ENCODE data around the gene PRDM16. TPM values are rescaled to one million over a fixed set of nuclear protein-coding genes. Genes with fewer than 3 reads are reported as not detected.

PRDM16 gene
- total RNA-seq, 2 experiments from 2014 or later: 0.05 to 0.20 TPM

GRCh38 chr1:3450983-3451382 is 382.0 kb downstream of the PRDM16 start:
- peaks cover 7% of the 10 kb centered on the region for H3K27me3 Mint-ChIP-seq (ENCODE audit: low read depth)
- peaks cover 7% of the 10 kb centered on the region for H3K9me3 Mint-ChIP-seq
- intact Hi-C loops (cut with micrococcal nuclease): no loop called here
- CTCF ChIA-PET: no interaction called here
- no peak overlapping the region for H3K27ac Mint-ChIP-seq
- H3K36me3 Mint-ChIP-seq (ENCODE audit: low read depth): no peaks in the 10 kb centered on the region
- H3K4me1 Mint-ChIP-seq (ENCODE audit: low read depth): peaks cover 2% of the 10 kb centered on the region
- DNase-seq: no peak
- no peak overlapping the region for H3K4me3 Mint-ChIP-seq

DNA sequence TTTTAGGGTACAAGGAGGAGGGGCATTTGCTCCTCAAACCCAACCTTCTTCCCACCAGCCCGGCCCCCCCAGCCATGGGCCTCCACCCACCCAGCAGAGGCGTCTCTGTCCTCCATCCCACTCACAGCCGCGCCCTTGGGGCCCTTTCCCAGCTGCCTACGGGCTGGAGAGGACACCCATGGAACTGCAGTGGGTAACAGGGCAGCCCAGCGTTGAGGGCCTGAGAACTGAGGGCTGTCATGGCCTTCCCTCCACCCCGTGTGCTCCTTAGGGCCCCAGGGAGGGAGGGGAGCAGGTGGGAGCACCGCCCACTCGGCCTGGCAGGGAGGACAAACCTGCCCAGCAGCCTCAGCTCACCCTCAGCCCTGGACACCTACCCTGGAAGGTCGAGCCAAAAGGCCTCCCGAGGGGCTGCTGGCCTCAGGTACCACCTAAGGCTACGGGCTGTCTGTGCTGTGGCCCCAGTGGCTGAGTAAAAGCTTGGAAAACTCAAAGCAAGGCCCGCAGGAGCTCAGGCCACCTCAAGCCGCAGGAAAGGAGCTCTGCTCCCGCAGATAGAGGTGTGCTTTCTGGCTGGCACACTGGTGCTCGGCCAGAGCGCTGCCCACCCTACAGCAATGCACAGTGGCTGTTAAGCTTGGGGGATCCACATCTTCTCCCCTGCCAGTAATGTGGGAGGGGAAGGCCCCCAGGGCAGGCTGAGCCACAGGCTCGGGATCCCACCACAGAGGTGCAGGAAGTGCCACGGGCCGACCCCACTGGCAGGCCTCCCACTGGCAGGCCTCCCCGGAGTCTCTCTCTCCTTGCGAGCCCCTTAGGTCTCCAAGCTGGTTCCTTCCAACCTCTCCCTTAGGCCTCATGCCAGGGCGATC is 383.2 kb downstream of the PRDM16 start:
- no peak overlapping the region for H3K4me3 Mint-ChIP-seq
- intact Hi-C loops (cut with micrococcal nuclease): loop anchor here (2.0 kb wide), 1 partner anchor 273 kb away; no protein-coding TSS in a partner anchor

GRCh38 chr1:3452866-3453175 is 383.8 kb downstream of the PRDM16 start:
- CTCF ChIA-PET: interaction anchor here (0.6 to 2.5 kb wide), 16 partner anchors 10 to 274 kb away, joined by 3 to 27 read pairs (median 4); partner anchors contain the start of gene WRAP73

More for the DNA sequence above, 383.2 kb downstream of the PRDM16 start:
- Mint-ChIP-seq H3K4me1 (ENCODE audit: low read depth) (peaks cover 2% of the 10 kb centered on the region), H3K27me3 (ENCODE audit: low read depth) (peaks cover 7% of the 10 kb centered on the region), H3K9me3 (peaks cover 7% of the 10 kb centered on the region), H3K27ac (no peak overlapping the region), H3K36me3 (ENCODE audit: low read depth) (no peaks in the 10 kb centered on the region)
- DNase-seq: no peak
- CTCF ChIA-PET: interaction anchor here (0.6 to 2.5 kb wide), 16 partner anchors 11 to 275 kb away, joined by 3 to 27 read pairs (median 4); partner anchors contain the start of gene WRAP73

DNA sequence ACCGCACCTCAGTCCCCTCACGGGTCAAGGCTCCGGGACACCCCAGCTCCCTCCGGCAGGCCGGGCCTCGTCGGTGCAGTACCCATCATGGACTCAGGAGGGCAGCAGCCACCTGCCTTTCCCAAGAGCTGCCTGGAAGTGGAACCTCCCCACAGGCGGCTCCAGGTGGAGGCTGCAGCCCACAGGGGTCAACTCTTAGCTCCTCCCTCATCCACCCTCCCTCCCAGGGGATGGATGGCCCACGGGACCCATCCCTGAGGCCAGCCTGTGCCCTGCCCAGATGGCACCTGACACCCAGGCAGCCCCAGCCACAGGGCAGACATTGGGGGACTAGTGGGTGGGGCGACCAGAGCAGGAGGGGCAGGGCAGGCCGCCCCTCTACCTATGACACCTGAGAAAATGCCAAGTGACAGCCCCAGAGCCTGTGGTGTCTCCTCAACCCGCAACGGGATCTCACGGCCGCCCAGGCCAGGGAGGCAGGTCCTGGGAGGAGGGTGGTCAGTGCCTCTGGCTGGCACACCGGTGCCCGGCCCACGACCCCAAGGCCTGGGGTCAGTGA is 384.3 kb downstream of the PRDM16 start:
- peaks cover 2% of the 10 kb centered on the region for H3K4me1 Mint-ChIP-seq (ENCODE audit: low read depth)
- H3K27ac Mint-ChIP-seq: no peak overlapping the region
- H3K36me3 Mint-ChIP-seq (ENCODE audit: low read depth): no peaks in the 10 kb centered on the region
- peak overlapping the region; percentile 32 for H3K4me3 Mint-ChIP-seq
- H3K27me3 Mint-ChIP-seq (ENCODE audit: low read depth): peaks cover 7% of the 10 kb centered on the region
- DNase-seq: peak; percentile 84
- CTCF ChIA-PET: interaction anchor here (0.6 to 2.5 kb wide), 16 partner anchors 10 to 274 kb away, joined by 3 to 27 read pairs (median 4); partner anchors contain the start of gene WRAP73
- intact Hi-C loops (cut with micrococcal nuclease): loop anchor here (1.0 to 2.0 kb wide), 3 partner anchors 31 to 272 kb away; no protein-coding TSS in a partner anchor
- no peaks in the 10 kb centered on the region for H3K9me3 Mint-ChIP-seq

More at GRCh38 chr1:3452866-3453175, 383.8 kb downstream of the PRDM16 start:
- peaks cover 2% of the 10 kb centered on the region for H3K9me3 Mint-ChIP-seq
- H3K36me3 Mint-ChIP-seq (ENCODE audit: low read depth): no peaks in the 10 kb centered on the region
- H3K4me1 Mint-ChIP-seq (ENCODE audit: low read depth): peaks cover 2% of the 10 kb centered on the region
- no peak for DNase-seq
- no peak overlapping the region for H3K27ac Mint-ChIP-seq
- H3K4me3 Mint-ChIP-seq: no peak overlapping the region
- H3K27me3 Mint-ChIP-seq (ENCODE audit: low read depth): peaks cover 7% of the 10 kb centered on the region
- intact Hi-C loops (cut with micrococcal nuclease): loop anchor here (1.0 to 2.0 kb wide), 3 partner anchors 31 to 272 kb away; no protein-coding TSS in a partner anchor

GRCh38 chr1:3453891-3454810 is 385.1 kb downstream of the PRDM16 start, which contains the start of gene ARHGEF16:
ARHGEF16 (plus strand) TSS chr1:3454665; CDS start chr1:3463085, 8,420 bp downstream.
- intact Hi-C loops (cut with micrococcal nuclease): loop anchor here (1.0 to 2.0 kb wide), 3 partner anchors 30 to 271 kb away; no protein-coding TSS in a partner anchor
- Mint-ChIP-seq H3K4me3 (peak within 1 kb of the TSS; percentile 45), H3K27me3 (ENCODE audit: low read depth) (peaks cover 7% of the 10 kb centered on the region), H3K36me3 (ENCODE audit: low read depth) (no peaks in the 10 kb centered on the region), H3K27ac (no peak within 1 kb of the TSS), H3K9me3 (no peaks in the 10 kb centered on the region), H3K4me1 (ENCODE audit: low read depth) (peaks cover 2% of the 10 kb centered on the region)
- peak; percentile 37 for DNase-seq
- CTCF ChIA-PET: interaction anchor here (0.6 to 2.5 kb wide), 10 partner anchors 9 to 166 kb away, joined by 3 to 27 read pairs (median 6); no protein-coding TSS in a partner anchor

- H3K36me3 Mint-ChIP-seq (ENCODE audit: low read depth): no peaks in the 10 kb centered on the region
- no peak for DNase-seq
- CTCF ChIA-PET: no interaction called here
Measured at GRCh38 chr1:3454811-3455618, 386.0 kb downstream of the PRDM16 start.

GRCh38 chr1:3455670-3456448 is 386.9 kb downstream of the PRDM16 start:
- Mint-ChIP-seq H3K27me3 (ENCODE audit: low read depth) (peaks cover 3% of the 10 kb centered on the region), H3K4me1 (ENCODE audit: low read depth) (peaks cover 2% of the 10 kb centered on the region), H3K36me3 (ENCODE audit: low read depth) (no peaks in the 10 kb centered on the region), H3K27ac (no peak overlapping the region), H3K9me3 (no peaks in the 10 kb centered on the region), H3K4me3 (peak overlapping the region; percentile 45)
- DNase-seq: no peak
- intact Hi-C loops (cut with micrococcal nuclease): no loop called here
- CTCF ChIA-PET: no interaction called here

More at GRCh38 chr1:3454811-3455618, 386.0 kb downstream of the PRDM16 start:
- Mint-ChIP-seq H3K4me3 (peak overlapping the region; percentile 45), H3K27me3 (ENCODE audit: low read depth) (peaks cover 7% of the 10 kb centered on the region), H3K27ac (no peak overlapping the region), H3K9me3 (no peaks in the 10 kb centered on the region), H3K4me1 (ENCODE audit: low read depth) (peaks cover 2% of the 10 kb centered on the region)
- intact Hi-C loops (cut with micrococcal nuclease): no loop called here

- H3K36me3 Mint-ChIP-seq (ENCODE audit: low read depth): no peaks in the 10 kb centered on the region
- CTCF ChIA-PET: no interaction called here
- no peak overlapping the region for H3K4me3 Mint-ChIP-seq
- H3K27ac Mint-ChIP-seq: no peak overlapping the region
- H3K4me1 Mint-ChIP-seq (ENCODE audit: low read depth): peaks cover 2% of the 10 kb centered on the region
- DNase-seq: no peak
- H3K27me3 Mint-ChIP-seq (ENCODE audit: low read depth): peaks cover 2% of the 10 kb centered on the region
- no peaks in the 10 kb centered on the region for H3K9me3 Mint-ChIP-seq
- intact Hi-C loops (cut with micrococcal nuclease): no loop called here
Measured at GRCh38 chr1:3456449-3456963, 387.5 kb downstream of the PRDM16 start.

DNA sequence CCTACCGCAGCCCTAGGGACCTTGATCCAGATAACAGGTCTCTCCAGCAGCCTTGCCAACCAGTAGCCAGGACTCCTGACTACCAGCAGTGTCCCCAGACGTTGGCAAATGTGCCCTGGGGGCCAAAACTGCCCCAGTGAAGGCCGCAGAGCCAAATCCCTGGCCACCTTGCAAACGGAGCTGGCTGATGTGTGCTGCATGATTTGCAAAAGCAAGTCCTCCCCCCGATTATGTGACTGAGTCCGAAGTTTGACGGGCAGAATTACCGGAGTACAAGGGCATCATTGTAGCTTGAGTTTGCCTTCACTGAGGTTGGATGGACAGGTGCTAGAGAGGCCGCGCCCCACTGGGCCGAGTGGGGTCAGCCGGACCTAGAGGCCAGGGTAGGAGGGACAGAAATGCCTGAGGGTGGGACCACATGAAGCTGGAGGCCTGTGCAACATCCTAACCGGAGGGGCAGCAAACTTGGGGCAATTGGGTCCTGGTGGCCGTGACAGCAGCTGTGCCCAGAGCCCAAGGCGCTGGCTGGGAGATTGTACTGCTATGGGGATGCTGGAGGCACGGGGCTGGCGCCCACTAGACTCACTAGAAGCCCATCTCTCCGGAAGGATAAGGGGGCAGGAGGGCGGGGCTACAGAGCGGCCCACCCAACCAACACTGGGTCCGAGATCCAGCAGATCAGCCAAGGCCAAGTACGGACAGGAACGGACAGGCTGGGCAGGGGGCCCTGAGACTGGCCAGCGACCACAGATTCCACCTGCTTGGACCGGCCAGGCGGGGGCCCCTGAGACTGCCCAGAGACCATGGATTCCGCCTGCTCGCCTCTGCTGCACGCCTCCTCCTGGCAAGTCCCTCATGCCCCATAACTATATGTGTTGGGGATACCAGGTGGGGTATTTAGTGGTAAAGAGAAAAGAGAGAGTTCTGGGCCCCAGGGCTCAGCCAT is 388.2 kb downstream of the PRDM16 start:
- intact Hi-C loops (cut with micrococcal nuclease): no loop called here
- CTCF ChIA-PET: no interaction called here

More for the DNA sequence above, 388.2 kb downstream of the PRDM16 start:
- DNase-seq: no peak
- H3K36me3 Mint-ChIP-seq (ENCODE audit: low read depth): no peaks in the 10 kb centered on the region
- H3K4me1 Mint-ChIP-seq (ENCODE audit: low read depth): peaks cover 2% of the 10 kb centered on the region
- H3K27ac Mint-ChIP-seq: no peak overlapping the region
- H3K27me3 Mint-ChIP-seq (ENCODE audit: low read depth): peaks cover 2% of the 10 kb centered on the region
- H3K9me3 Mint-ChIP-seq: no peaks in the 10 kb centered on the region
- no peak overlapping the region for H3K4me3 Mint-ChIP-seq

All from activated naive CD4-positive, alpha-beta T cell treated with anti-CD3 and anti-CD28 coated beads for 36 hours (primary cell).